Endodermal cell (in vitro differentiated cells): ENCODE measurements around the gene NCOA6. TPM values are rescaled to one million over a fixed set of nuclear protein-coding genes. Genes with fewer than 3 reads are reported as not detected.

Experiments used
- DNase-seq: peaks from one replicate; pipeline ENCODE4 v3.0.0-alpha.2; 2017
- H3K27ac ChIP-seq: 2 replicates; pipeline ENCODE4 v1.5.1; 2013; ENCODE audit warnings: mild to moderate bottlenecking, low read depth, low read length, moderate library complexity
- H3K27me3 ChIP-seq: 2 replicates; pipeline ENCODE4 v1.6.1; 2013; ENCODE audit warnings: mild to moderate bottlenecking, low read length, moderate library complexity; ENCODE audit not compliant: insufficient read depth, control insufficient read depth, poor library complexity, severe bottlenecking
- H3K36me3 ChIP-seq: 2 replicates; pipeline ENCODE4 v1.7.0; 2013; ENCODE audit warnings: mild to moderate bottlenecking, low read length, moderate library complexity; ENCODE audit not compliant: control insufficient read depth, insufficient read depth
- H3K4me1 ChIP-seq: one replicate; pipeline ENCODE4 v1.7.0; 2013; ENCODE audit warnings: low read length; ENCODE audit not compliant: control insufficient read depth, insufficient read depth
- H3K4me3 ChIP-seq: 2 replicates; pipeline ENCODE4 v1.5.1; 2013; ENCODE audit warnings: mild to moderate bottlenecking, low read length, moderate library complexity
- H3K9ac ChIP-seq: 2 replicates; pipeline ENCODE4 v1.6.1; 2013; ENCODE audit warnings: mild to moderate bottlenecking, low read length, moderate library complexity; ENCODE audit not compliant: poor library complexity, severe bottlenecking; ENCODE audit errors: extremely low read depth
- H3K9me3 ChIP-seq: 2 replicates; pipeline ENCODE4 v1.6.1; 2013; ENCODE audit warnings: mild to moderate bottlenecking, low read length, moderate library complexity; ENCODE audit not compliant: control insufficient read depth
- H3K27ac Mint-ChIP-seq: 2 replicates; pipeline ENCODE4 v1.8.0; 2020; ENCODE audit warnings: mixed read lengths
- H3K27me3 Mint-ChIP-seq: 2 replicates; pipeline ENCODE4 v1.8.0; 2021; ENCODE audit warnings: mild to moderate bottlenecking, mixed read lengths; ENCODE audit not compliant: insufficient read depth
- H3K36me3 Mint-ChIP-seq: 2 replicates; pipeline ENCODE4 v1.8.0; 2020; ENCODE audit warnings: low read depth, mixed read lengths
- H3K4me1 Mint-ChIP-seq: 2 replicates; pipeline ENCODE4 v1.8.0; 2020; ENCODE audit warnings: mixed read lengths
- H3K4me3 Mint-ChIP-seq: 2 replicates; pipeline ENCODE4 v1.8.0; 2020; ENCODE audit warnings: mild to moderate bottlenecking, moderate library complexity, mixed read lengths
- H3K9me3 Mint-ChIP-seq: 2 replicates; pipeline ENCODE4 v1.8.0; 2020; ENCODE audit warnings: mild to moderate bottlenecking, mixed read lengths
- WGBS, 2 experiments: methylation state at CpG; one replicate each; pipeline versions ENCODE4 v1.1.5 to v1.1.7; 2013; ENCODE audit warnings: missing lambda C conversion rate in 2 of 2, mixed read lengths in 1 of 2; ENCODE audit not compliant: insufficient coverage in 1 of 2, insufficient read length in 1 of 2; 5-methylcytosine and 5-hydroxymethylcytosine counted together
- total RNA-seq, 2 donors: library from RNA; stranded (reverse); fragmentation: NEBNext Ultra II Directional in 1 of 2; extraction: Animal tissue kit (Norgen Biotek cat#: 25700) in 1 of 2; gene quantifications; 2 replicates in 1 of 2; 3 replicates in 1 of 2; pipeline ENCODE4 v1.2.1, GENCODE V29; 2021
- TF ChIP-seq, protein P1 (sequence below): fragments of 200-600 bp; sonication (generic); conservative IDR thresholded peaks from 2 replicates; pipeline ENCODE4 v1.5.0; 2021; ENCODE audit warnings: antibody characterized with exemption, mild to moderate bottlenecking

NCOA6 gene
- total RNA-seq, 2 donors from 2014 or later: 27.1 to 37.4 TPM

GRCh38 chr20:34820805-34821578, 4.5 kb downstream of the NCOA6 start:
- H3K9ac ChIP-seq: no peak overlapping the region

DNA sequence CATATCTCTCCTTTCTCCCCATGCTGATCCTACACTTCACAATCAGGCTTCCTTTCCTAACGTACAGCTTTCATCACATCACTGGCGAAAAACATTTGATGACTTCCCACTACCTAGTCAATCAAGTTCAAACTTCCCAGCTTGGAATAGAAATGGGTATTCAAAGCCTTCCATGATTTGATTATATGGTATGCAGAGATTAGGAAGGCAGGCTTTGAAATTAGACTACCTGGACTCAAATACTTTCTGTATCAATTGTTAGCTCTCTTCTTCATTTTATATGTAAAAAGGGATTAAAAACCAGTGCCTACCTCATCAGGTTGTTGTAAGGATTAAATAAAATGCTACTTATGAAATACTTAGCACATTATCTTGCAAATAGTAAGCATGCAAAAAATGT, 7.7 kb downstream of the NCOA6 start:
- Histone ChIP-seq H3K9me3 (no peaks in the 10 kb centered on the region), H3K36me3 (peaks cover 7% of the 10 kb centered on the region), H3K4me1 (peaks cover 4% of the 10 kb centered on the region), H3K27ac (no peak overlapping the region), H3K27me3 (no peaks in the 10 kb centered on the region), H3K4me3 (no peak overlapping the region), H3K9ac (no peak overlapping the region)
- H3K36me3 Mint-ChIP-seq: peaks cover 8% of the 10 kb centered on the region
- H3K9me3 Mint-ChIP-seq: no peaks in the 10 kb centered on the region
- DNase-seq: no peak
- no peak overlapping the region for H3K4me3 Mint-ChIP-seq
- H3K27me3 Mint-ChIP-seq: no peaks in the 10 kb centered on the region
- TF ChIP-seq, protein P1, sequence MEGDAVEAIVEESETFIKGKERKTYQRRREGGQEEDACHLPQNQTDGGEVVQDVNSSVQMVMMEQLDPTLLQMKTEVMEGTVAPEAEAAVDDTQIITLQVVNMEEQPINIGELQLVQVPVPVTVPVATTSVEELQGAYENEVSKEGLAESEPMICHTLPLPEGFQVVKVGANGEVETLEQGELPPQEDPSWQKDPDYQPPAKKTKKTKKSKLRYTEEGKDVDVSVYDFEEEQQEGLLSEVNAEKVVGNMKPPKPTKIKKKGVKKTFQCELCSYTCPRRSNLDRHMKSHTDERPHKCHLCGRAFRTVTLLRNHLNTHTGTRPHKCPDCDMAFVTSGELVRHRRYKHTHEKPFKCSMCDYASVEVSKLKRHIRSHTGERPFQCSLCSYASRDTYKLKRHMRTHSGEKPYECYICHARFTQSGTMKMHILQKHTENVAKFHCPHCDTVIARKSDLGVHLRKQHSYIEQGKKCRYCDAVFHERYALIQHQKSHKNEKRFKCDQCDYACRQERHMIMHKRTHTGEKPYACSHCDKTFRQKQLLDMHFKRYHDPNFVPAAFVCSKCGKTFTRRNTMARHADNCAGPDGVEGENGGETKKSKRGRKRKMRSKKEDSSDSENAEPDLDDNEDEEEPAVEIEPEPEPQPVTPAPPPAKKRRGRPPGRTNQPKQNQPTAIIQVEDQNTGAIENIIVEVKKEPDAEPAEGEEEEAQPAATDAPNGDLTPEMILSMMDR: no peak
- H3K4me1 Mint-ChIP-seq: peaks cover 18% of the 10 kb centered on the region
- no peak overlapping the region for H3K27ac Mint-ChIP-seq
- 63% methylated on average over 2 of the region's 2 CpGs; no CpG with 5 or more reads in 1 of the 2 experiments for WGBS, 2 experiments

More at GRCh38 chr20:34820805-34821578, 4.5 kb downstream of the NCOA6 start:
- H3K4me1 ChIP-seq: peaks cover 4% of the 10 kb centered on the region
- Mint-ChIP-seq H3K4me1 (peaks cover 27% of the 10 kb centered on the region), H3K27me3 (no peaks in the 10 kb centered on the region), H3K9me3 (no peaks in the 10 kb centered on the region), H3K36me3 (peaks cover 8% of the 10 kb centered on the region), H3K27ac (no peak overlapping the region), H3K4me3 (no peak overlapping the region)
- TF ChIP-seq, protein P1: no peak
- DNase-seq: no peak
- H3K4me3 ChIP-seq: no peak overlapping the region
- no peaks in the 10 kb centered on the region for H3K27me3 ChIP-seq
- H3K9me3 ChIP-seq: no peaks in the 10 kb centered on the region
- 79 to 88% methylated on average over 3 to 8 of the region's 8 CpGs for WGBS, 2 experiments
- no peak overlapping the region for H3K27ac ChIP-seq
- H3K36me3 ChIP-seq: peaks cover 7% of the 10 kb centered on the region

DNA sequence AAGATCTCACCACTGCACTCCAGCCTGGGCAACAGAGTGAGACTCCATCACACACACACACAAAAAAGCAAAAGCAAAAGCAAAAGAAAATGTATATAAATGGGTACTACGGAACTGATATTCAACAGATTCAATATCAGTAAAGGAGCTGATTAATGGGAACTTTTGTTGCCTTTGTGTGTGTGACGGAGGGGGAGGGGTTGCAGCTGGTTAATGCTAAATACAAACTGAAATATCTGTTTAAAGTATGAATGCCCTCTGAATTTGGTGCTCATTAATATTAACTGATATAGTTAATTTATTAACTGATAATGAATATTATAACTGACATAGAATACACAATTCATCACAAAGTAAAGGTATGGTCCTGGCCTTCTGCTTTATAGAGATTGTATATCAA, 8.4 kb downstream of the NCOA6 start:
- Mint-ChIP-seq H3K4me3 (no peak overlapping the region), H3K4me1 (peaks cover 18% of the 10 kb centered on the region), H3K27ac (no peak overlapping the region), H3K27me3 (no peaks in the 10 kb centered on the region), H3K9me3 (no peaks in the 10 kb centered on the region), H3K36me3 (peaks cover 4% of the 10 kb centered on the region)
- Histone ChIP-seq H3K27ac (no peak overlapping the region), H3K9ac (no peak overlapping the region), H3K36me3 (peaks cover under 1% of the 10 kb centered on the region), H3K27me3 (no peaks in the 10 kb centered on the region), H3K4me1 (peaks cover 4% of the 10 kb centered on the region), H3K4me3 (no peak overlapping the region), H3K9me3 (no peaks in the 10 kb centered on the region)
- no peak for DNase-seq
- TF ChIP-seq, protein P1: no peak
- 95% methylated on average over 2 of the region's 2 CpGs; no CpG with 5 or more reads in 1 of the 2 experiments for WGBS, 2 experiments
